NCI-H460 (cell line): ENCODE measurements around the gene PER2. TPM values are rescaled to one million over a fixed set of nuclear protein-coding genes. Genes with fewer than 3 reads are reported as not detected.
"Not testable (repeated sequence)": the region's sequence is repeated elsewhere in the genome, so short reads cannot be mapped to it uniquely, and the experiment has no call there.

ENCODE experiments used
- DNase-seq: peaks from one replicate; pipeline ENCODE4 v3.0.0-alpha.2; 2016; ENCODE audit warnings: low read depth; ENCODE audit errors: extremely low read depth
- total RNA-seq: library from RNA; depleted of rRNA; stranded (reverse); fragments of >200 nt; shearing (Covaris generic); gene quantifications from 2 replicates; pipeline ENCODE4 v1.2.3, GENCODE V29; 2014

The PER2 gene
- total RNA-seq, 1 experiment from 2014 or later: 4.2 TPM

GRCh38 chr2:238289574-238289973, 1.2 kb upstream of the PER2 start:
- no peak for DNase-seq

GRCh38 chr2:238288650-238289573, 502 bp upstream of the PER2 start:
- DNase-seq: peak; percentile 94

GRCh38 chr2:238286987-238287736, 1.2 kb downstream of the PER2 start:
- DNase-seq: no peak

- no peak for DNase-seq
These were observed 1.9 kb downstream of the PER2 start for GRCh38 chr2:238286551-238286950.

- no peak for DNase-seq
These were observed 2.3 kb downstream of the PER2 start for GRCh38 chr2:238286095-238286494.

GRCh38 chr2:238285653-238286082, 2.7 kb downstream of the PER2 start:
- peak; percentile 75 for DNase-seq

- no peak for DNase-seq
These were observed 3.5 kb downstream of the PER2 start for GRCh38 chr2:238284802-238285515.

- no peak for DNase-seq
These were observed 5.3 kb downstream of the PER2 start for GRCh38 chr2:238282861-238283738.

GRCh38 chr2:238281826-238282480, 6.5 kb downstream of the PER2 start:
- no peak for DNase-seq

GRCh38 chr2:238280083-238280825, 8.2 kb downstream of the PER2 start:
- DNase-seq: no peak

- DNase-seq: no peak
These were observed 9.1 kb downstream of the PER2 start for GRCh38 chr2:238279324-238279682.

GRCh38 chr2:238278626-238279323, 9.6 kb downstream of the PER2 start:
- no peak for DNase-seq

GRCh38 chr2:238277695-238278094, 10.7 kb downstream of the PER2 start:
- no peak for DNase-seq

GRCh38 chr2:238274152-238274865, 14.1 kb downstream of the PER2 start:
- no peak for DNase-seq

- not testable (repeated sequence) for DNase-seq
These were observed 15.0 kb downstream of the PER2 start for GRCh38 chr2:238273433-238273832.

- DNase-seq: no peak
These were observed 16.3 kb downstream of the PER2 start for GRCh38 chr2:238272156-238272555.

- DNase-seq: not testable (repeated sequence)
These were observed 16.7 kb downstream of the PER2 start for GRCh38 chr2:238271686-238272085.
